IPS-18a (cell line): ENCODE results near the gene RASSF5.
A peak's percentile ranks its signal among the peaks of the same experiment; 100 is the strongest.

ENCODE experiments used
- H3K27ac ChIP-seq: one replicate; pipeline ENCODE4 v1.5.1; 2013; ENCODE audit warnings: low read length
- H3K27me3 ChIP-seq: one replicate; pipeline ENCODE4 v1.6.1; 2013; ENCODE audit warnings: mild to moderate bottlenecking, low read length; ENCODE audit not compliant: control insufficient read depth, insufficient read depth
- H3K36me3 ChIP-seq: one replicate; pipeline ENCODE4 v1.6.1; 2013; ENCODE audit warnings: low read depth, low read length; ENCODE audit not compliant: control insufficient read depth
- H3K4me1 ChIP-seq: one replicate; pipeline ENCODE4 v1.6.1; 2013; ENCODE audit warnings: low read depth, low read length; ENCODE audit not compliant: control insufficient read depth
- H3K4me3 ChIP-seq: one replicate; pipeline ENCODE4 v1.5.1; 2013; ENCODE audit warnings: low read length
- H3K9ac ChIP-seq: one replicate; pipeline ENCODE4 v1.6.1; 2013; ENCODE audit warnings: mild to moderate bottlenecking, low read length, moderate library complexity
- H3K9me3 ChIP-seq: one replicate; pipeline ENCODE4 v1.6.1; 2013; ENCODE audit warnings: low read depth, low read length; ENCODE audit not compliant: control insufficient read depth

RASSF5 gene

DNA sequence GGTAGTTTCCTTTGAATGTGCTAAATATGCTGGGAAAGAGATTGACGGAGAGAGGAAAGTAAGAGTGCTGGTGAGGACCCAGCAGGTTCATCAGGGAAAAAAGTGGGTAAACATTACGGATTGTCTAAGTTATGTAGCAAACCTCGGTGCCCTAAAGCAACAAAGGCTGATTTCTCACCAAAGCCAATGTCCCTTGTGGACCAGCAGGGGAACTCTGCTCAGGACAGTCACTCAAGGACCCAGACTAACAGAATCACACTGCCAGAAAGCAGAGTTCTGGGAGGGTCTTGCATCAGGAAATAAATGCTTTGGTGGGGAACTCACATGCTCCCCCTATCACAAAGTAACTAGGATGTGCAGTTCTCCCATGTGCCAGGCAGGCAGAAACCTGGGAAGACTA is 38.8 kb upstream of the RASSF5 start:
- Histone ChIP-seq H3K27me3 (peaks cover 6% of the 10 kb centered on the region), H3K4me1 (peaks cover 46% of the 10 kb centered on the region), H3K9me3 (no peaks in the 10 kb centered on the region), H3K9ac (no peak overlapping the region), H3K4me3 (no peak overlapping the region), H3K36me3 (no peaks in the 10 kb centered on the region), H3K27ac (no peak overlapping the region)

DNA sequence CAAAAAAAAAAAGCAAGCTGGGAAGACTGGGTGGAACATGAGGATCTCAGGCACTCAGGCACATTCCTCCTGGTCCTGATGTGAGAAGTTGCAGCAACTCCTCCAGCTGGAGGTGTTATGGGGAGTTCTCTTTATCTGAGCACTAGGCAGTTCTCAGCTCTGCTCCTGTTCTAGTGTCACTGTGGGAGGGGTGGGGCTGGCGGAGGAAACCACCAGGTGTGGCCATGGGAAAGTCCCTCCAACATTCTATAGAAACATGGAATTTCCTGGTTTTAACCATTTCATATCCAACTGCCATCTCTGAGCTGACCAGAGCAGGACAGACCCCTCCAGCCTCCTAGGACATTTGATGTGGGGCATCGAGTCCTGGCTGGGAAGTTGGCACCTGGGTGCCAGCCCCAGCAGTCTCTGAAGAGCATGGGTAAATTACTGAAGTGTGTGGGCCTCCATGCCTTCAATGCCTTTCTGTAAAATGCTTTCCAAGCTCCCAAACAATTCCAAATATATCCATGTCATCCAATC is 37.9 kb upstream of the RASSF5 start:
- Histone ChIP-seq H3K27ac (no peak overlapping the region), H3K4me3 (peak overlapping the region; percentile 74), H3K4me1 (peaks cover 46% of the 10 kb centered on the region), H3K36me3 (no peaks in the 10 kb centered on the region), H3K9me3 (no peaks in the 10 kb centered on the region), H3K27me3 (peaks cover 6% of the 10 kb centered on the region), H3K9ac (no peak overlapping the region)

DNA sequence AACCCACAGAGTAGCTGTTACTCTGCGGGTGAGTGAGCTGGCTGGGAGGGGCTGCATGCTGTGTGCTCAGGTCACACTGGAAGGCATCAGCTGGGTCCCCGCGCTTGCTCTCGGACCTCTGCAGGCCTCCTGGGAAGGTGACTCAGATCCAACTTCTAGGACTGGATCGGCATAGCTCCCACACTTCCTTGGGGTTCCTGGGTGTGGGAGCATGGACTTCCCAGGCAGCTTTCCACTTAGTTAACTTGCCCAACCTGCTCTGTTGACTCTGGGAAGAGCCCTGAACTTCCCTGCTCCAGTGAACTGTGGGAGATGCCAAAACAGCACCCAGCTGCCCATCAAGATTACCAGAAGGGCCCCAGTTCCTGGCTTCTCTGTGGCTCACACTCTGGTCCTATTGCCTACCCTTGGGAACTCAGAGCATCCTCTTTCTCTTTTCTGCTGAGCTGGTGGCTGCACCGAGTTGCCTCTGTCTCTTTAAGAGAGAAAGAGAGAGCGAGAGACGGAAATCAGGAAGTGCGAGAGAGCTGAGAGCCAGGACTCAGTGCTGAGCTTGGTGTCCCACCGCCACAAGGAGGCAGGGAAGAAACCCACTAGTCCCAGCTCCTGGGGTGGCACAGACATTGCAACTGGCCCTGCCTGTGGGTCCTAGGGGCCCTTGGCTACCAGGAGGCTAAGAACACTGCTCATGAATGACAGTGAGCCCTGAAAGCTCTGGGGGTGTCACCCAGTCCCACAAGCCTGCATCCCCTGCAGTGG is 37.2 kb upstream of the RASSF5 start, which contains the start of gene IKBKE:
Gene IKBKE (plus strand): TSS at position 544 of the 759 bp plus-strand sequence. CDS start 2,752 bp downstream, outside the sequence.
- H3K4me1 ChIP-seq = peaks cover 46% of the 10 kb centered on the region
- peak within 1 kb of the TSS; percentile 74 for H3K4me3 ChIP-seq
- peak within 1 kb of the TSS; percentile 30 for H3K27ac ChIP-seq
- no peaks in the 10 kb centered on the region for H3K9me3 ChIP-seq
- no peaks in the 10 kb centered on the region for H3K36me3 ChIP-seq
- peak within 1 kb of the TSS; percentile 22 for H3K9ac ChIP-seq
- H3K27me3 ChIP-seq = peaks cover 6% of the 10 kb centered on the region

DNA sequence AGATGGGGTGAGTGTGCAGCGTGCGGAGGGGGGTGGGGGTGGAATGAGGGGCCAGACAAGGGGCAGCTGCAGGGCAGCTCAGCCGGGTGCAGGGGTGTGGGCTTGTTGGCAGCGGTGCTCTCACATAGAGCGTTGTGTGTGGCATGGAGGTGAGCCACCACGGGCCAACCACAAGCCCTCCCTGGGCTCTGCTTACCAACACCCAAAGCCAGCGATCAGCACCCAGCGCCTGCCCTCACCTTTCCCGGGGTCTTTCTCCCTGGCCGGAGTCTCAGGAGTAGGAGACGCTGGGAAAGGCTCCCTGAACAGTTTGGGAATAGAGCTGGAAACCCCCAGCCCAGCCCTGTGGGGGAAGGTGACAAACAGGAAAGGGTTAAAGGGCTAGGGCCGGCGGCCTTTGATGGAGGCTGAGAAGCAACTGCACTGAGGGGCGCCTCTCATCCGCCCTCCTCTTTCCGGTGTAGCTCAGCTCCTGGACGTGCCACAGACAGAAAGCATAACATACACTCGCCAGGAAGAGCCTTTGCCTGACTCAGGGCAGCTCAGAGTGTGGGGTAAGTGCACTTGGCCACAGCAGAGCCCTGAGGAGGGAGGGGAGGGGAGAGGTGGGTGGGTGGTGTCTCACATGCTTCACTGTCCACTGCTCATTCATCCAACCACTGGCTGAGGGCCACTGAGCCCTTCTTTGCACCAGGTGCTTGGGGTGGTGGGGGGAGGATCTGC is 36.5 kb upstream of the RASSF5 start:
- no peaks in the 10 kb centered on the region for H3K9me3 ChIP-seq
- H3K9ac ChIP-seq = peak overlapping the region; percentile 22
- H3K27me3 ChIP-seq = peaks cover 6% of the 10 kb centered on the region
- peaks cover 46% of the 10 kb centered on the region for H3K4me1 ChIP-seq
- H3K36me3 ChIP-seq = no peaks in the 10 kb centered on the region
- peak overlapping the region; percentile 74 for H3K4me3 ChIP-seq
- H3K27ac ChIP-seq = peak overlapping the region; percentile 30

DNA sequence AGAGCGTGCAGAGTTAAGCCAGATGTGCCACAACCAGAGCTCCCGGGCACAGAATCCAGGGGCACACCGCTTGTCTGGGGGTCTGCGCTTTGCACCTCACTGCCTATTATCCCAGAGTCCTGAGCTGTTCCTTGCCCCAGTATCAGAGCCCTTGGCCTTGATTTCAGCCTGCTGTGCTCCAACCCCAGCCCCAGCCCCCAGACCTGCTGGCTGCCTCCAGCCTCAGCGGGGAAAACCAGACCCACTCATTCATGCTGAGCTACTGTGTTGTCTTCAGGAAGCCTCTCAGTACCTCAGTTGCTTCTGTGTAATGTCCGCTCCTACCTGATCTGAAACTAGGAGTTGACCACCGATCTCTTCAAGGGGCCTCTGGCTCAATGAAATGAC is 35.9 kb upstream of the RASSF5 start:
- Histone ChIP-seq H3K27me3 (peaks cover 6% of the 10 kb centered on the region), H3K9ac (peak overlapping the region; percentile 22), H3K4me3 (peak overlapping the region; percentile 74), H3K4me1 (peaks cover 46% of the 10 kb centered on the region), H3K27ac (peak overlapping the region; percentile 30), H3K36me3 (peaks cover 2% of the 10 kb centered on the region), H3K9me3 (no peaks in the 10 kb centered on the region)

DNA sequence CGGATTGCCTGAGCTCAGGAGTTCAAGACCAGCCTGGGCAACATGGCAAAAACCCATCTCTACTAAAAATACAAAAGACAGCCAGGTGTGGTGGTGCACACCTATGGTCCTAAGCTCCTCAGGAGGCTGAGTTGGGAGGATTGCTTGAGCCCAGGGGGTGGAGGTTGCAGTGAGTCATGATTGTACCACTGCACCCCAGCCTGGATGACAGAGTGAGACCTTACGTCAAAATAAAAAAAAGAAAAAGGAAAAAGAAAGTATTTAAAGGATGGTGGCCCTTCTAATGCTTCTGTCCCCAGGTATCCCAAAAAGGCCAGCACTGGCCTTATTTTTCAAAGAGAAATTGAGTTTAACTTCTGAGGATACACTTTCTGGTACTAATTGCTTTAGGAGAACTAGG is 35.3 kb upstream of the RASSF5 start:
- Histone ChIP-seq H3K27ac (no peak overlapping the region), H3K9ac (no peak overlapping the region), H3K36me3 (peaks cover 3% of the 10 kb centered on the region), H3K9me3 (no peaks in the 10 kb centered on the region), H3K27me3 (peaks cover under 1% of the 10 kb centered on the region), H3K4me1 (peaks cover 41% of the 10 kb centered on the region), H3K4me3 (peak overlapping the region; percentile 74)

DNA sequence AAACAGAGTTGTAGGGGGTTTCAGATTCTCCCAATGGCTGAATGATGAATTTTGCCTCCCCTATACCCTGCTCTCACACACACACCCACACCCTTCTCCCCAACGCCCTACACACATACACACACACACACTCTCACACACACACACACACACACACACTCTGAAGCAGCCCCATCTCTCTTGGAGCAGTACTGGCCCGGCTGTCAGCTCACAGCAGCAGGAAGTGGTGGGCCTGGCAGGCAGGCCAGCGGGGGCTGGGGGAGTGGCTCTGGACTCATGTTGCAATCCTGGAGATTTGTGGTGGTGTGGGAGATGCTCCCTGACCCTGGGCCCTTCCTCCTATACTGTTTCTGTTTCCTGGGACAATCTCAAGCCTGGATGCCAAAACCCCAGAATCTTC is 34.9 kb upstream of the RASSF5 start:
- Histone ChIP-seq H3K9ac (no peak overlapping the region), H3K4me3 (peak overlapping the region; percentile 74), H3K27ac (no peak overlapping the region), H3K4me1 (peaks cover 40% of the 10 kb centered on the region), H3K27me3 (no peaks in the 10 kb centered on the region), H3K36me3 (peaks cover 3% of the 10 kb centered on the region), H3K9me3 (no peaks in the 10 kb centered on the region)

DNA sequence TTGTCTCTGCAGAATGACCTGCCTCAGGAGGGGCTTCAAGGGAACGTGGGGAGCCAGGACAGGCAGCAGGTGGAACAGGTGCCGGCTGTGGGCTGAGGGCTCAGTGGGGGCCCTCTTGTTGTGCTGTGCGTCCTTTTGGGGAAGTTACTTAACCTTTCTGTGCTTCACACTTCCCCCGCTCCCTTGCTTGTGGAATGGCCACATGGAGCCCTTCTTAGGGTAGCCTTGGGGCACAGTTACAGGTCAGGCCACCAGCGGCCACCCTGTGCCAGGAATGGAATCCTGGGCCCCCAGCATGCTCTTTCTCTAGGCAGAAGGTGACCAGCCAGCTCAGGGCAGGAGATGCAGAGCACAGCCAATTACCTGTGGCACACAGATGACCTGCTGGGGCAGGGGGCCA is 34.4 kb upstream of the RASSF5 start:
- H3K9ac ChIP-seq = no peak overlapping the region
- no peaks in the 10 kb centered on the region for H3K9me3 ChIP-seq
- peaks cover 40% of the 10 kb centered on the region for H3K4me1 ChIP-seq
- peaks cover 3% of the 10 kb centered on the region for H3K36me3 ChIP-seq
- no peak overlapping the region for H3K27ac ChIP-seq
- H3K4me3 ChIP-seq = peak overlapping the region; percentile 74
- H3K27me3 ChIP-seq = no peaks in the 10 kb centered on the region

DNA sequence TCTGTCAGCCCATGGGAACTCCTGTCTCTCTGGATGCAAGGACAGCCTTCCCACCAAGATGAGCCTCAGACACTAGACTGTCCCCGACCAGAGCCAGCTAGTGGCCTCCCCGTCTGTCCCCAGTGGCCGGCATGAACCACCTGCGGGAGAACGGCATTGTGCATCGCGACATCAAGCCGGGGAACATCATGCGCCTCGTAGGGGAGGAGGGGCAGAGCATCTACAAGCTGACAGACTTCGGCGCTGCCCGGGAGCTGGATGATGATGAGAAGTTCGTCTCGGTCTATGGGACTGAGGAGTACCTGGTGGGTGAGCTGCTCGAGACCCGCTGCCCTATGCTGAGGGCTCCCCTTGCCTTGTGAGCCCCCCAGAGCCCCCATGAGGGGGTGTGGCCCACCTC is 31.3 kb upstream of the RASSF5 start:
- Histone ChIP-seq H3K36me3 (peaks cover 15% of the 10 kb centered on the region), H3K9ac (no peak overlapping the region), H3K27ac (no peak overlapping the region), H3K4me3 (no peak overlapping the region), H3K27me3 (no peaks in the 10 kb centered on the region), H3K4me1 (peaks cover 21% of the 10 kb centered on the region), H3K9me3 (no peaks in the 10 kb centered on the region)

DNA sequence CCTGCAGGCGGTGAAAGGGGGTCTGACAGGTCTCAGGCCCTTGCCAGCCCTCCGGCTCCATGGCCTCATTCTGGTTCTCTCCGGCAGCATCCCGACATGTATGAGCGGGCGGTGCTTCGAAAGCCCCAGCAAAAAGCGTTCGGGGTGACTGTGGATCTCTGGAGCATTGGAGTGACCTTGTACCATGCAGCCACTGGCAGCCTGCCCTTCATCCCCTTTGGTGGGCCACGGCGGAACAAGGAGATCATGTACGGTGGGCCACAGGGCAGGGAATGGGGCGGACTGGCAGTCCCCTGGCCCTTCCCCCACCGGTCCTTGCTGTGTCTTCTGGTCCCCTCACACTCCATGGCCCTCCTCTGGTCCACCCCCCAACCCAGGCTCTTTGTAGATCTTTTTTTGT is 30.7 kb upstream of the RASSF5 start:
- H3K4me3 ChIP-seq = no peak overlapping the region
- H3K9ac ChIP-seq = no peak overlapping the region
- no peaks in the 10 kb centered on the region for H3K9me3 ChIP-seq
- peaks cover 15% of the 10 kb centered on the region for H3K4me1 ChIP-seq
- H3K27me3 ChIP-seq = no peaks in the 10 kb centered on the region
- H3K27ac ChIP-seq = no peak overlapping the region
- H3K36me3 ChIP-seq = peaks cover 15% of the 10 kb centered on the region

DNA sequence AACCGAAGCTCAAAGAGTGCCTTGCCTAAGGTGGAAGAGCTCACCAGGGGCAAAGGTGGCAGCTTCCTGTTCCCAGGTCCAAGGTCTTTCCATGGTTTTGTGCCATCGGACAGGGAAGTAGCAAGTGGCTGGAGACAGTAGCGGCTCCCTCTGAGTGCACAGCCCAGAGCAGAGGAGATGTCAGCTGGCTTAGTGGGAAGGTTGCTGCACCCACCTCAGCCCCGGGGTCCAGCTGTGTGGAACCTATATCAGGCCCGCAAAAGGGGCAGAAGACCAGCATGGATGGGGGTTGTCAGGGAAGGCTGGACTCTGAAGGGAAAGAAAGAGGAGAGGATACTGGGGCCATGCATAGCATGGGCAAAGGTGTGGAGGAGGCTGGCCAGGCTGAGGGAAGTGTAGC is 30.2 kb upstream of the RASSF5 start:
- no peak overlapping the region for H3K27ac ChIP-seq
- peaks cover 15% of the 10 kb centered on the region for H3K36me3 ChIP-seq
- H3K9me3 ChIP-seq = no peaks in the 10 kb centered on the region
- no peak overlapping the region for H3K9ac ChIP-seq
- H3K4me1 ChIP-seq = peaks cover 10% of the 10 kb centered on the region
- no peaks in the 10 kb centered on the region for H3K27me3 ChIP-seq
- H3K4me3 ChIP-seq = no peak overlapping the region
